Astrocyte of the cerebellum (primary cell): ENCODE data around the gene RBM27.

Experiments used
- DNase-seq: peaks from one replicate; pipeline ENCODE4 v3.0.0-alpha.2; 2011; ENCODE audit warnings: low read depth
- H3K4me3 ChIP-seq: 2 replicates; pipeline ENCODE4 v1.5.1; 2011; ENCODE audit warnings: mild to moderate bottlenecking, low read depth, low read length, moderate library complexity
- in situ Hi-C: cut with HindIII; loops from 2 replicates; pipeline ENCODE4 v1.10.0; 2017; ENCODE audit warnings: low sequenced_read_pairs
- TF ChIP-seq, protein P1 (sequence below): IDR thresholded peaks from 2 replicates; pipeline ENCODE4 v1.5.1; 2012; ENCODE audit warnings: low read length, low read depth, moderate library complexity, mild to moderate bottlenecking; ENCODE audit errors: missing control alignments

Gene RBM27

DNA sequence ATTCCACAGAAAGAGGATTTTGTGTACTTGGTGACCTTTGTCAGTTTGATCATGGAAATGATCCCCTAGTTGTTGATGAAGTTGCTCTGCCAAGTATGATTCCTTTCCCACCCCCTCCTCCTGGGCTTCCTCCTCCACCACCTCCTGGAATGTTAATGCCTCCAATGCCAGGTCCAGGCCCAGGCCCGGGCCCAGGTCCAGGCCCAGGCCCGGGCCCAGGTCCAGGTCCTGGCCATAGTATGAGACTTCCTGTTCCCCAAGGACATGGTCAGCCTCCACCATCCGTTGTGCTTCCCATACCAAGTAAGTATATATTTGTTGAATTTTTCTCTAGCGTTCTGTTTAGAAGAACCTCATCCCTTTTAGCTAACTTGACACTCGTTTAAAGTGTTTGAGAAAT, 30.0 kb downstream of the RBM27 start:
- in situ Hi-C loops, result loop anchor here (10.0 kb wide), 1 partner anchor 79 kb away; no protein-coding TSS in a partner anchor
- no peak overlapping the region for H3K4me3 ChIP-seq
- TF ChIP-seq, protein P1, sequence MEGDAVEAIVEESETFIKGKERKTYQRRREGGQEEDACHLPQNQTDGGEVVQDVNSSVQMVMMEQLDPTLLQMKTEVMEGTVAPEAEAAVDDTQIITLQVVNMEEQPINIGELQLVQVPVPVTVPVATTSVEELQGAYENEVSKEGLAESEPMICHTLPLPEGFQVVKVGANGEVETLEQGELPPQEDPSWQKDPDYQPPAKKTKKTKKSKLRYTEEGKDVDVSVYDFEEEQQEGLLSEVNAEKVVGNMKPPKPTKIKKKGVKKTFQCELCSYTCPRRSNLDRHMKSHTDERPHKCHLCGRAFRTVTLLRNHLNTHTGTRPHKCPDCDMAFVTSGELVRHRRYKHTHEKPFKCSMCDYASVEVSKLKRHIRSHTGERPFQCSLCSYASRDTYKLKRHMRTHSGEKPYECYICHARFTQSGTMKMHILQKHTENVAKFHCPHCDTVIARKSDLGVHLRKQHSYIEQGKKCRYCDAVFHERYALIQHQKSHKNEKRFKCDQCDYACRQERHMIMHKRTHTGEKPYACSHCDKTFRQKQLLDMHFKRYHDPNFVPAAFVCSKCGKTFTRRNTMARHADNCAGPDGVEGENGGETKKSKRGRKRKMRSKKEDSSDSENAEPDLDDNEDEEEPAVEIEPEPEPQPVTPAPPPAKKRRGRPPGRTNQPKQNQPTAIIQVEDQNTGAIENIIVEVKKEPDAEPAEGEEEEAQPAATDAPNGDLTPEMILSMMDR, result no peak
- DNase-seq, result no peak

- in situ Hi-C loops, result loop anchor here (10.0 kb wide), 1 partner anchor 84 kb away; no protein-coding TSS in a partner anchor
- H3K4me3 ChIP-seq, result no peak overlapping the region
- no peak for DNase-seq
- TF ChIP-seq, protein P1, result no peak
Measured at GRCh38 chr5:146238973-146239372, 35.6 kb downstream of the RBM27 start.

DNA sequence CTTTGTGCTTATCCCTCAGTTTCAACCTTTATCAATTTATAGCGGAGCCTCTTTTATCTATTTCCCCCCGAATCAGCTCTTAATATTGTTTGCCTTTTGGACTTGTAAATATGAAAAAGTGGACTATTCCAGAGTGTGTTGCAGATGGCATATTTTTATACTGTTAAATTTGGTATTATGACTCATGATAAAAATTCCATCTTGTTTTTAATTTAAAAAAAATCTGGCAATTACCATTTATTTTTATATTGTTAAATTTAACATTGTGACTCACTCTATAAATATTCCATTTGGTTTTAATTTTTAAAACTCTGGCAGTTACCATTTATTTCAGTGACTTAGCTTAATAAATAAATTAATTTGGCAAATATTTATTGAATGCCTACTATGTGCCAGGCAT, 37.5 kb downstream of the RBM27 start:
- TF ChIP-seq, protein P1, result no peak
- in situ Hi-C loops, result no loop called here
- H3K4me3 ChIP-seq, result no peak overlapping the region
- no peak for DNase-seq

DNA sequence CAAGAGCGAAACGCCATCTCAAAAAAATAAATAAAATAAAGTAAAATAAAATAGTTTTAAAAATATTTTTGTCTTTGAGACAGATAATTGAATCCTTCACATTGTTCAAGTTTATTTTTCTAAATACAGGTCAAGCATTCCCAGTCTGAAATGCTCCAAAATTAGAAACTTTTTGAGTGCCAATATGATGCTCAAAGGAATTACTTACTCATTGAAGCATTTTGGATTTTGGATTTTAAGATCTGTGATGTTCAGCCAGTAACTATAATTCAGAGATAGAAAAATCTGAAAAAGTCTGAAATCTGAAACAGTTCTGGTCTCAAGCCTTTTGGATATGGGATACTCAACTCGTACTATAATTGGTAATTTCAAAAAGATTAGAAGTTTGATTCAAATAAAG, 39.8 kb downstream of the RBM27 start:
- no peak for DNase-seq
- H3K4me3 ChIP-seq, result no peak overlapping the region
- TF ChIP-seq, protein P1, result no peak
- in situ Hi-C loops, result no loop called here

DNA sequence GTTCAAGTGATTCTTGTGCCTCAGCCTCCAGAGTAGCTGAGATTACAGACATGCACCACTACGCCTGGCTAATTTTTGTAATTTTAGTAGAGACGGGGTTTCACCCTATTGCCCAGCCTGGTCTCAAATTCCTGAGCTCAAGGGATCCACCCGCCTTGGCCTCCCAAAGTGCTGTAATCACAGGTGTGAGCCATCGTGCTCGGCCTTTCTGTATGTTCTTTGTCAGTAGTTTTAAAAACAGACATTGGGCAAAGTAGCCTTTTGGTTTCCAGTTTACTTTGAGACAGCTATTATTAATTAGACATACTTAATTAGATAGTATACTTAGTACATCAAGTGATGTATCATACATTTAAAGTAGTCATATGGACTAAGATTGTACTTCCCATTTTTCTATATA, 45.2 kb downstream of the RBM27 start:
- DNase-seq, result no peak
- in situ Hi-C loops, result no loop called here
- TF ChIP-seq, protein P1, result no peak
- H3K4me3 ChIP-seq, result no peak overlapping the region

DNA sequence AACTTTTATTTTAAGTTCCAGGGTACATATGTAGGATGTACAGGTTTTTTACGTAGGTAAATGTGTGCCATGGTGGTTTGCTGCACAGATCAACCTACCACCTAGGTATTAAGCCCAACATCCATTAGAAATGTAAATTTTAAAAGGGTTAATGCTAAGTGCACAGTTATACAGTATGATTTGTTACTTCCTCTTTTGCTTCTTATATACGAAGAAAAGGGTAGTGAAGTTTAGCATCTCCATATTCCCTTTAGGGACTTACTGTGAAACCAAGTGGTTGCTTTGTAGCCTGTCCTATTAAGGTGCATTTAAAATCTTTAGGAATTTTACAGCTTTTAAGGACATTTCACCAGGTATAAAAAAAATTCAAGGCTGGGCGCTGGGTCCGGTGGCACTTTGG, 46.4 kb downstream of the RBM27 start:
- in situ Hi-C loops, result no loop called here
- DNase-seq, result no peak
- no peak overlapping the region for H3K4me3 ChIP-seq
- TF ChIP-seq, protein P1, result no peak
